HEK293T (cell line): ENCODE measurements around the gene NBAS.

ENCODE experiments used
- CTCF ChIA-PET: fragments of 350-600 bp; formaldehyde crosslinking; extraction: SDS; loops from one replicate; lab custom pipeline; 2021; ENCODE audit warnings: antibody characterized with exemption, inconsistent platforms; lab: Yijun Ruan, JAX
- POLR2A ChIA-PET: fragments of 350-600 bp; formaldehyde crosslinking; extraction: SDS; loops from one replicate; lab custom pipeline; 2020; ENCODE audit warnings: antibody characterized with exemption, inconsistent platforms; lab: Yijun Ruan, JAX
- DNase-seq: peaks from one replicate; pipeline ENCODE4 v3.0.0; 2012; ENCODE audit warnings: mixed read lengths; ENCODE audit errors: extremely low spot score
- ARNT ChIP-seq: fragments of 450-650 bp; IDR thresholded peaks from 2 replicates; pipeline ENCODE4 v1.6.1; 2017; ENCODE audit warnings: mild to moderate bottlenecking
- BHLHE40 ChIP-seq: fragments of 450-650 bp; IDR thresholded peaks from 2 replicates; pipeline ENCODE4 v1.6.1; 2016; ENCODE audit warnings: mild to moderate bottlenecking, moderate library complexity, borderline replicate concordance
- CTBP1 ChIP-seq: fragments of 450-650 bp; IDR thresholded peaks from 2 replicates; pipeline ENCODE4 v1.6.1; 2016; ENCODE audit warnings: borderline replicate concordance
- ELF4 ChIP-seq: fragments of 450-650 bp; IDR thresholded peaks from 2 replicates; pipeline ENCODE4 v1.6.1; 2017; ENCODE audit warnings: antibody characterized with exemption
- FOXA1 ChIP-seq: fragments of 450-650 bp; IDR thresholded peaks from 2 replicates; pipeline ENCODE4 v1.6.1; 2016; ENCODE audit warnings: mild to moderate bottlenecking
- FOXK2 ChIP-seq: fragments of 450-650 bp; IDR thresholded peaks from 2 replicates; pipeline ENCODE4 v1.6.1; 2016; ENCODE audit warnings: mild to moderate bottlenecking
- FOXM1 ChIP-seq: fragments of 450-650 bp; IDR thresholded peaks from 2 replicates; pipeline ENCODE4 v1.6.1; 2017; ENCODE audit warnings: mild to moderate bottlenecking, borderline replicate concordance
- HDGF ChIP-seq: fragments of 450-650 bp; IDR thresholded peaks from 2 replicates; pipeline ENCODE4 v1.6.1; 2017; ENCODE audit warnings: antibody characterized with exemption, borderline replicate concordance
- L3MBTL2 ChIP-seq: fragments of 450-650 bp; conservative IDR thresholded peaks from 2 replicates; pipeline ENCODE4 v1.6.1; 2016; ENCODE audit warnings: mild to moderate bottlenecking
- LEF1 ChIP-seq: fragments of 450-650 bp; IDR thresholded peaks from 2 replicates; pipeline ENCODE4 v1.6.1; 2017; ENCODE audit warnings: mild to moderate bottlenecking, borderline replicate concordance
- NFRKB ChIP-seq: fragments of 450-650 bp; IDR thresholded peaks from 2 replicates; pipeline ENCODE4 v1.6.1; 2016; ENCODE audit warnings: mild to moderate bottlenecking, moderate library complexity
- PKNOX1 ChIP-seq: fragments of 450-650 bp; IDR thresholded peaks from 2 replicates; pipeline ENCODE4 v1.6.1; 2016
- SP1 ChIP-seq: fragments of 450-650 bp; IDR thresholded peaks from 2 replicates; pipeline ENCODE4 v1.6.1; 2017
- SUZ12 ChIP-seq: fragments of 450-650 bp; IDR thresholded peaks from 2 replicates; pipeline ENCODE4 v1.6.1; 2016; ENCODE audit warnings: mild to moderate bottlenecking
- TARDBP ChIP-seq: fragments of 450-650 bp; IDR thresholded peaks from 2 replicates; pipeline ENCODE4 v1.6.1; 2016
- ZNF384 ChIP-seq: fragments of 450-650 bp; IDR thresholded peaks from 2 replicates; pipeline ENCODE4 v1.6.1; 2016

Gene NBAS

GRCh38 chr2:15271276-15271675 is 289.9 kb downstream of the NBAS start:
- TF ChIP-seq LEF1 (no peak), NFRKB (no peak), SUZ12 (no peak), SP1 (no peak), TARDBP (no peak), FOXA1 (no peak), CTBP1 (no peak), BHLHE40 (no peak), ELF4 (no peak), ZNF384 (no peak), PKNOX1 (no peak), ARNT (no peak), HDGF (no peak), FOXM1 (no peak)
- ChIA-PET POLR2A (no interaction called here), CTCF (no interaction called here)
- DNase-seq = no peak

- ChIA-PET CTCF (no interaction called here), POLR2A (no interaction called here)
- TF ChIP-seq LEF1 = no peak
- TF ChIP-seq FOXK2 = no peak
- no peak for TF ChIP-seq ELF4
- TF ChIP-seq PKNOX1 = no peak
- TF ChIP-seq CTBP1 = no peak
- no peak for TF ChIP-seq FOXM1
- no peak for TF ChIP-seq SUZ12
- TF ChIP-seq L3MBTL2 = no peak
- TF ChIP-seq TARDBP = no peak
- TF ChIP-seq SP1 = no peak
- TF ChIP-seq ZNF384 = no peak
- TF ChIP-seq NFRKB = no peak
- TF ChIP-seq HDGF = no peak
- TF ChIP-seq BHLHE40 = no peak
- no peak for TF ChIP-seq FOXA1
- TF ChIP-seq ARNT = no peak
- no peak for DNase-seq
Measured at GRCh38 chr2:15269043-15269442, 292.1 kb downstream of the NBAS start.

GRCh38 chr2:15265889-15266288 is 295.2 kb downstream of the NBAS start:
- CTCF ChIA-PET = no interaction called here

GRCh38 chr2:15263976-15264685 is 297.0 kb downstream of the NBAS start:
- ChIA-PET POLR2A (no interaction called here), CTCF (no interaction called here)
- TF ChIP-seq TARDBP (no peak), CTBP1 (no peak), PKNOX1 (no peak), ARNT (no peak), HDGF (no peak), FOXA1 (no peak), ZNF384 (no peak), SUZ12 (no peak), FOXK2 (no peak), LEF1 (no peak), SP1 (no peak), ELF4 (no peak)

More at GRCh38 chr2:15265889-15266288, 295.2 kb downstream of the NBAS start:
- no peak for DNase-seq
- TF ChIP-seq ARNT (no peak), L3MBTL2 (no peak), SUZ12 (no peak), NFRKB (no peak), BHLHE40 (no peak), CTBP1 (no peak), TARDBP (no peak), HDGF (no peak), ELF4 (no peak), LEF1 (no peak), ZNF384 (no peak), PKNOX1 (no peak), FOXA1 (no peak)
- POLR2A ChIA-PET = no interaction called here

GRCh38 chr2:15262792-15263191 is 298.3 kb downstream of the NBAS start:
- ChIA-PET POLR2A (no interaction called here), CTCF (no interaction called here)
- no peak for DNase-seq
- TF ChIP-seq SUZ12 = no peak
- no peak for TF ChIP-seq LEF1
- no peak for TF ChIP-seq PKNOX1
- no peak for TF ChIP-seq BHLHE40
- TF ChIP-seq SP1 = no peak
- TF ChIP-seq ELF4 = no peak

More at GRCh38 chr2:15263976-15264685, 297.0 kb downstream of the NBAS start:
- no peak for DNase-seq
